ENCODE results near the gene LTBP1. TPM values are rescaled to one million over a fixed set of nuclear protein-coding genes. Genes with fewer than 3 reads are reported as not detected.

Gene LTBP1
- total and polyA plus RNA-seq, 2 of the 13 experiments (the other 11 are each of a cell fraction or from before 2014, with no cell fraction given): 0.12 to 0.22 TPM

DNA sequence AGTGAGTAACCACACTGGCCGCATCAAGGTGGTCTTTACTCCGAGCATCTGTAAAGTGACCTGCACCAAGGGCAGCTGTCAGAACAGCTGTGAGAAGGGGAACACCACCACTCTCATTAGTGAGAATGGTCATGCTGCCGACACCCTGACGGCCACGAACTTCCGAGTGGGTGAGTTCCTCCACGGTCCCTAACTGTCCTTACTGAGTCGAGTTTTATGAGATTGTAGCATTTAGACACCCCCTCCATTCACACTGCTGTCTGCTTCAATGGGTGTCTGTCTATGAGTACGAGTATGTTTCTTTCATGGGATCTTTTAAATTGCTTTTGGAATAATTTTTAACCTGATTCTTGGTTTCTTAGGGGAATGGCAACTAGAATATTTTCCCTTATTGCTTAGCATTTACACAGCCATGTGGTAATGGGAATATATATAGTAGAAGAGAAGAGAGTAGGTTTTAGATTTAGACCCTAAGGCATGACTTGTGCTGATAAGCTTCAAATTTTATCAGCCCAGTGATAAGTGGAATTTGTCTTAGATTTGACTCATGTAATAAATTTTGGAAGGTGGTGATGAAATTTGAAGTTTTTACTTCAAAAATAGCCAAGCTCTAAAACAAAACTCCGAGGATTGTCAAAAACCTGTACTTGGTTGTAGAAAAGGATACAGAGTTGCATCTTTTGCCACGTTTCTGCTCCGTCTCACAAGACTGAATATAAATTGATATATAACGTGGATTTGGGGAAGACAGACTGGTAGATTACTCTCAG lies 188.2 kb downstream of the LTBP1 start (continued):
- TF ChIP-seq MAFG (CRISPR knock-in tag; IDR thresholded peaks at IDR 0.05) (no peak), ZNF747 (CRISPR knock-in tag; IDR thresholded peaks at IDR 0.05; ENCODE audit: borderline replicate concordance) (no peak), ZNF20 (CRISPR knock-in tag; IDR thresholded peaks at IDR 0.05) (no peak), ZNF33B (CRISPR knock-in tag; IDR thresholded peaks at IDR 0.05) (no peak), TAF15 (IDR thresholded peaks at IDR 0.05; ENCODE audit: low read depth, low read length, poor library complexity, severe bottlenecking) (no peak)

- H2AFZ ChIP-seq (ENCODE audit: low read length): no peak overlapping the region
Observed at GRCh38 chr2:33135645-33136044, 188.9 kb downstream of the LTBP1 start.

More at GRCh38 chr2:33135645-33136044, 188.9 kb downstream of the LTBP1 start:
- in situ Hi-C loops (cut with HindIII; ENCODE audit: extremely low pct_ligation_motif_present, low pct_unique_long_range_greater_than_20kb): no loop called here
- DNase-seq (ENCODE audit: low spot score) (no peak), ATAC-seq (no peak), FAIRE-seq (no peak)
- Histone ChIP-seq H3K4me1 (ENCODE audit: insufficient read depth, low read length) (peaks cover 14% of the 10 kb centered on the region), H4K20me1 (ENCODE audit: insufficient read depth, low read length) (no peaks in the 10 kb centered on the region), H3K4me3 (replicated peaks in 1 of 3; ENCODE audit: insufficient read depth in 1 of 3, low read depth in 2 of 3, low read length in 3 of 3) (no peak overlapping the region), H3K9ac (ENCODE audit: insufficient read depth, low read depth, low read length) (no peak overlapping the region), H3K36me3 (replicated peaks in 1 of 2; ENCODE audit: control insufficient read depth in 1 of 2, insufficient read depth in 2 of 2, low read length in 2 of 2) (no peaks in the 10 kb centered on the region), H3K27me3 (ENCODE audit: control insufficient read depth in 1 of 2, insufficient read depth in 2 of 2, low read length in 2 of 2) (peaks cover 0 to 25% of the 10 kb centered on the region in 2 experiments; a peak in 3 of 5 replicates), H3K9me3 (ENCODE audit: low read length) (no peaks in the 10 kb centered on the region), H3K4me2 (ENCODE audit: low read depth, low read length) (no peak overlapping the region), H3K27ac (ENCODE audit: extremely low read length, insufficient read depth, low read length) (no peak overlapping the region), H3K79me2 (ENCODE audit: insufficient read depth, low read length) (no peaks in the 10 kb centered on the region)
- POLR2A ChIA-PET: no interaction called here
- BruUV-seq (replicated peaks): no TSS peak
- CTCF ChIA-PET (ENCODE audit: low intra/inter-chr PET ratio, low total read pairs): no interaction called here
- TF ChIP-seq RBM39 (IDR thresholded peaks at IDR 0.05; ENCODE audit: low read depth, low read length, poor library complexity, severe bottlenecking) (no peak), ELF3 (CRISPR knock-in tag; IDR thresholded peaks at IDR 0.05) (no peak), HOXA9 (CRISPR knock-in tag; IDR thresholded peaks at IDR 0.05; ENCODE audit: borderline replicate concordance) (no peak), KAT7 (CRISPR knock-in tag; IDR thresholded peaks at IDR 0.05; ENCODE audit: borderline replicate concordance) (no peak)
- WGBS (ENCODE audit: low lambda C conversion rate): 30% methylated on average over 4 of the region's 4 CpGs
- intact Hi-C loops (cut with micrococcal nuclease; ENCODE audit: unreplicated experiment): loop anchor here (10.0 kb wide), 1 partner anchor 239 kb away; no protein-coding TSS in a partner anchor

All from HepG2 (cell line).